Measurements from ENCODE around the gene CFAP97D2. TPM values are rescaled to one million over a fixed set of nuclear protein-coding genes. Genes with fewer than 3 reads are reported as not detected.

CFAP97D2 gene
- total and polyA plus RNA-seq, 2 of the 13 experiments (the other 11 are each of a cell fraction or from before 2014, with no cell fraction given), result not detected

GRCh38 chr13:114234645-114235421 lies 55.8 kb downstream of the CFAP97D2 start, which contains the start of gene CDC16 (continued):
- TF ChIP-seq ATF3 (CRISPR knock-in tag; IDR thresholded peaks at IDR 0.05) (peak; percentile 46), ELK4 (CRISPR knock-in tag; IDR thresholded peaks at IDR 0.05; ENCODE audit: borderline replicate concordance) (peak; percentile 40; the same call in 1 of the 2 replicates), PAWR (CRISPR knock-in tag; IDR thresholded peaks at IDR 0.05; ENCODE audit: borderline replicate concordance) (no peak), POLR2A (IDR thresholded peaks at IDR 0.05; ENCODE audit: insufficient read depth in 1 of 2, low read depth in 2 of 2, low read length in 2 of 2) (peak; percentile 57 to 74; a peak in 3 of 4 replicates), NBN (conservative IDR thresholded peaks at IDR 0.05) (no peak), ZSCAN9 (CRISPR knock-in tag; IDR thresholded peaks at IDR 0.05; ENCODE audit: borderline replicate concordance) (peak; percentile 26; the same call in 1 of the 2 replicates), ZKSCAN8 (CRISPR knock-in tag; IDR thresholded peaks at IDR 0.05; ENCODE audit: borderline replicate concordance) (no peak; the same call in 1 of the 2 replicates), LCORL (IDR thresholded peaks at IDR 0.05) (no peak), LCORL (CRISPR knock-in tag; IDR thresholded peaks at IDR 0.05) (no peak), CTCF (CRISPR knock-in tag; IDR thresholded peaks at IDR 0.05) (0 out of 2 replicates have a peak, but pooled peaks have one; percentile 2), HMG20A (CRISPR knock-in tag; IDR thresholded peaks at IDR 0.05; ENCODE audit: borderline replicate concordance) (no peak), ZNF282 (IDR thresholded peaks at IDR 0.05; ENCODE audit: partially characterized antibody) (no peak), SCMH1 (CRISPR knock-in tag; IDR thresholded peaks at IDR 0.05; ENCODE audit: borderline replicate concordance) (no peak), ZNF570 (CRISPR knock-in tag; IDR thresholded peaks at IDR 0.05; ENCODE audit: borderline replicate concordance) (no peak), FOXJ3 (CRISPR knock-in tag; IDR thresholded peaks at IDR 0.05; ENCODE audit: borderline replicate concordance) (no peak; the same call in none of the 2 replicates), KDM1A (CRISPR knock-in tag; IDR thresholded peaks at IDR 0.05) (no peak), IKZF4 (CRISPR knock-in tag; IDR thresholded peaks at IDR 0.05; ENCODE audit: borderline replicate concordance, low read depth, not compliant biosample characterization) (peak; percentile 79), ZNF547 (CRISPR knock-in tag; IDR thresholded peaks at IDR 0.05) (peak; percentile 82), ATF7 (IDR thresholded peaks at IDR 0.05) (no peak), ATF7 (CRISPR knock-in tag; IDR thresholded peaks at IDR 0.05) (no peak), ELF4 (CRISPR knock-in tag; IDR thresholded peaks at IDR 0.05; ENCODE audit: borderline replicate concordance) (no peak), ZNF362 (CRISPR knock-in tag; IDR thresholded peaks at IDR 0.05; ENCODE audit: borderline replicate concordance) (peak; percentile 36; the same call in 1 of the 2 replicates), HOXA5 (CRISPR knock-in tag; IDR thresholded peaks at IDR 0.05) (0 out of 2 replicates have a peak, but pooled peaks have one; percentile 73), CENPBD1 (CRISPR knock-in tag; IDR thresholded peaks at IDR 0.05; ENCODE audit: borderline replicate concordance, low read depth) (no peak), ZSCAN31 (CRISPR knock-in tag; IDR thresholded peaks at IDR 0.05; ENCODE audit: low read depth) (peak; percentile 55; the same call in 1 of the 2 replicates), CBX5 (CRISPR knock-in tag; IDR thresholded peaks at IDR 0.05; ENCODE audit: borderline replicate concordance) (peak; percentile 96), GATAD1 (CRISPR knock-in tag; IDR thresholded peaks at IDR 0.05) (peak; percentile 89)

Data from HepG2 (cell line).